Measurements from ENCODE around the gene ACYP2. TPM values are rescaled to one million over a fixed set of nuclear protein-coding genes. Genes with fewer than 3 reads are reported as not detected.

Gene ACYP2
- total RNA-seq, 6 experiments from 2014 or later, result 8.6 to 15.8 (median 9.8) TPM

GRCh38 chr2:54306556-54306955 lies 191.1 kb downstream of the ACYP2 start:
- no peaks in the 10 kb centered on the region for H3K9me3 Mint-ChIP-seq
- peaks cover 3% of the 10 kb centered on the region for H3K27me3 Mint-ChIP-seq (ENCODE audit: insufficient read depth)
- no peak overlapping the region for H3K27ac Mint-ChIP-seq
- peaks cover 13% of the 10 kb centered on the region for H3K4me1 Mint-ChIP-seq (ENCODE audit: low read depth)
- H3K36me3 Mint-ChIP-seq (ENCODE audit: low read depth), result no peaks in the 10 kb centered on the region
- DNase-seq, result no peak
- no peak for TF ChIP-seq CTCF (IDR thresholded peaks at IDR 0.05)
- H3K4me3 Mint-ChIP-seq, result no peak overlapping the region

- Mint-ChIP-seq H3K27ac (no peak overlapping the region), H3K4me3 (no peak overlapping the region), H3K27me3 (ENCODE audit: insufficient read depth) (peaks cover 3% of the 10 kb centered on the region), H3K4me1 (ENCODE audit: low read depth) (peaks cover 13% of the 10 kb centered on the region), H3K36me3 (ENCODE audit: low read depth) (no peaks in the 10 kb centered on the region), H3K9me3 (no peaks in the 10 kb centered on the region)
- DNase-seq, result no peak
- no peak for TF ChIP-seq CTCF (IDR thresholded peaks at IDR 0.05)
Measured at GRCh38 chr2:54308186-54308585, 192.8 kb downstream of the ACYP2 start.

GRCh38 chr2:54308782-54309181 lies 193.4 kb downstream of the ACYP2 start:
- Mint-ChIP-seq H3K4me1 (ENCODE audit: low read depth) (peaks cover 13% of the 10 kb centered on the region), H3K4me3 (no peak overlapping the region), H3K36me3 (ENCODE audit: low read depth) (no peaks in the 10 kb centered on the region), H3K27ac (no peak overlapping the region), H3K27me3 (ENCODE audit: insufficient read depth) (peaks cover 3% of the 10 kb centered on the region), H3K9me3 (no peaks in the 10 kb centered on the region)
- DNase-seq, result no peak
- TF ChIP-seq CTCF (IDR thresholded peaks at IDR 0.05), result no peak

GRCh38 chr2:54310311-54310710 lies 194.9 kb downstream of the ACYP2 start:
- no peak for TF ChIP-seq CTCF (IDR thresholded peaks at IDR 0.05)
- Mint-ChIP-seq H3K9me3 (no peaks in the 10 kb centered on the region), H3K4me1 (ENCODE audit: low read depth) (peaks cover 13% of the 10 kb centered on the region), H3K36me3 (ENCODE audit: low read depth) (no peaks in the 10 kb centered on the region), H3K4me3 (no peak overlapping the region), H3K27me3 (ENCODE audit: insufficient read depth) (peaks cover 5% of the 10 kb centered on the region), H3K27ac (no peak overlapping the region)
- no peak for DNase-seq

- DNase-seq, result no peak
- H3K36me3 Mint-ChIP-seq (ENCODE audit: low read depth), result no peaks in the 10 kb centered on the region
- H3K27ac Mint-ChIP-seq, result no peak overlapping the region
- no peak overlapping the region for H3K4me3 Mint-ChIP-seq
- H3K27me3 Mint-ChIP-seq (ENCODE audit: insufficient read depth), result peaks cover 5% of the 10 kb centered on the region
- H3K4me1 Mint-ChIP-seq (ENCODE audit: low read depth), result peaks cover 13% of the 10 kb centered on the region
- TF ChIP-seq CTCF (IDR thresholded peaks at IDR 0.05), result no peak
- H3K9me3 Mint-ChIP-seq, result no peaks in the 10 kb centered on the region
Measured at GRCh38 chr2:54310961-54311360, 195.5 kb downstream of the ACYP2 start.

GRCh38 chr2:54313147-54313546 lies 197.7 kb downstream of the ACYP2 start:
- Mint-ChIP-seq H3K9me3 (no peaks in the 10 kb centered on the region), H3K27ac (no peak overlapping the region), H3K27me3 (ENCODE audit: insufficient read depth) (peaks cover 6% of the 10 kb centered on the region), H3K36me3 (ENCODE audit: low read depth) (no peaks in the 10 kb centered on the region), H3K4me1 (ENCODE audit: low read depth) (no peaks in the 10 kb centered on the region), H3K4me3 (no peak overlapping the region)
- DNase-seq, result no peak
- no peak for TF ChIP-seq CTCF (IDR thresholded peaks at IDR 0.05)

Data from HFFc6 (cell line).